ENCODE data around the gene EPHA8.

EPHA8 gene

GRCh38 chr1:22628698-22629444 is 65.6 kb downstream of the EPHA8 start:
- no peak overlapping the region for H3K4me3 ChIP-seq (ENCODE audit: low read depth, low read length)
- no peak overlapping the region for H2AFZ ChIP-seq (ENCODE audit: insufficient read depth, low read length, poor library complexity)
- no peak overlapping the region for H4K8ac ChIP-seq (ENCODE audit: low read depth, low read length)
- H2AK5ac ChIP-seq (ENCODE audit: low read length) = no peak overlapping the region
- H3K9me3 ChIP-seq (ENCODE audit: insufficient read depth, low read depth, low read length) = no peaks in the 10 kb centered on the region
- peak; percentile 19 to 59 for DNase-seq
- no peak overlapping the region for H4K91ac ChIP-seq (ENCODE audit: low read depth, low read length)
- H3K27ac ChIP-seq (ENCODE audit: low read depth, low read length) = no peak overlapping the region
- no peak overlapping the region for H3K4ac ChIP-seq (ENCODE audit: low read depth, low read length)
- no peak overlapping the region for H3K4me2 ChIP-seq (ENCODE audit: low read length)
- no peaks in the 10 kb centered on the region for H3K36me3 ChIP-seq (ENCODE audit: control insufficient read depth in 1 of 2, insufficient read depth in 2 of 2, low read length in 2 of 2)
- no peak overlapping the region for H2BK120ac ChIP-seq (ENCODE audit: insufficient read depth, low read length, poor library complexity)
- H3K18ac ChIP-seq (ENCODE audit: low read length) = no peak overlapping the region
- H3K23ac ChIP-seq (ENCODE audit: low read length) = no peak overlapping the region
- H3K27me3 ChIP-seq (ENCODE audit: insufficient read depth, low read length) = no peaks in the 10 kb centered on the region
- WGBS (ENCODE audit: extremely low coverage, insufficient coverage, insufficient read length) = no CpG with 5 or more reads among the region's 11 CpGs
- H3K14ac ChIP-seq (ENCODE audit: low read length) = no peak overlapping the region
- H2BK12ac ChIP-seq (ENCODE audit: low read length) = no peak overlapping the region
- H3K9ac ChIP-seq (ENCODE audit: low read length) = no peak overlapping the region
- H2BK5ac ChIP-seq (ENCODE audit: low read depth, low read length, poor library complexity) = no peak overlapping the region
- H3K4me1 ChIP-seq (ENCODE audit: control insufficient read depth in 1 of 2, insufficient read depth in 2 of 2, low read length in 2 of 2) = no peaks in the 10 kb centered on the region
- H3K79me1 ChIP-seq (ENCODE audit: low read length) = no peaks in the 10 kb centered on the region
- no peaks in the 10 kb centered on the region for H3K79me2 ChIP-seq (ENCODE audit: control insufficient read depth, insufficient read depth, low read length, poor library complexity)
- H4K12ac ChIP-seq (ENCODE audit: low read depth, low read length) = no peak overlapping the region

- H3K9me3 ChIP-seq (ENCODE audit: insufficient read depth, low read depth, low read length) = peaks cover 1% of the 10 kb centered on the region
- WGBS (ENCODE audit: extremely low coverage, insufficient coverage, insufficient read length) = no CpG with 5 or more reads among the region's 2 CpGs
These were observed 66.6 kb downstream of the EPHA8 start for GRCh38 chr1:22629886-22630285.

GRCh38 chr1:22633697-22634463 is 70.6 kb downstream of the EPHA8 start:
- no peak overlapping the region for H3K23ac ChIP-seq (ENCODE audit: low read length)
- peaks cover 7% of the 10 kb centered on the region for H3K9me3 ChIP-seq (ENCODE audit: insufficient read depth, low read depth, low read length)
- no peak overlapping the region for H3K4me3 ChIP-seq (ENCODE audit: low read depth, low read length)
- H4K91ac ChIP-seq (ENCODE audit: low read depth, low read length) = no peak overlapping the region
- no peak overlapping the region for H3K4ac ChIP-seq (ENCODE audit: low read depth, low read length)
- H2AK5ac ChIP-seq (ENCODE audit: low read length) = no peak overlapping the region
- no peaks in the 10 kb centered on the region for H3K4me1 ChIP-seq (ENCODE audit: control insufficient read depth in 1 of 2, insufficient read depth in 2 of 2, low read length in 2 of 2)
- no peak for DNase-seq
- H3K79me1 ChIP-seq (ENCODE audit: low read length) = no peaks in the 10 kb centered on the region
- no peak overlapping the region for H3K18ac ChIP-seq (ENCODE audit: low read length)
- no peak overlapping the region for H2BK5ac ChIP-seq (ENCODE audit: low read depth, low read length, poor library complexity)
- no peaks in the 10 kb centered on the region for H3K79me2 ChIP-seq (ENCODE audit: control insufficient read depth, insufficient read depth, low read length, poor library complexity)
- no peak overlapping the region for H2BK120ac ChIP-seq (ENCODE audit: insufficient read depth, low read length, poor library complexity)
- no CpG with 5 or more reads among the region's 10 CpGs for WGBS (ENCODE audit: extremely low coverage, insufficient coverage, insufficient read length)
- no peak overlapping the region for H2AFZ ChIP-seq (ENCODE audit: insufficient read depth, low read length, poor library complexity)
- no peak overlapping the region for H3K4me2 ChIP-seq (ENCODE audit: low read length)
- no peak overlapping the region for H4K8ac ChIP-seq (ENCODE audit: low read depth, low read length)
- H3K27ac ChIP-seq (ENCODE audit: low read depth, low read length) = no peak overlapping the region
- no peak overlapping the region for H3K14ac ChIP-seq (ENCODE audit: low read length)
- no peak overlapping the region for H3K9ac ChIP-seq (ENCODE audit: low read length)
- no peaks in the 10 kb centered on the region for H3K27me3 ChIP-seq (ENCODE audit: insufficient read depth, low read length)
- no peak overlapping the region for H2BK12ac ChIP-seq (ENCODE audit: low read length)
- no peaks in the 10 kb centered on the region for H3K36me3 ChIP-seq (ENCODE audit: control insufficient read depth in 1 of 2, insufficient read depth in 2 of 2, low read length in 2 of 2)
- H4K12ac ChIP-seq (ENCODE audit: low read depth, low read length) = no peak overlapping the region

More at GRCh38 chr1:22629886-22630285, 66.6 kb downstream of the EPHA8 start:
- no peaks in the 10 kb centered on the region for H3K27me3 ChIP-seq (ENCODE audit: insufficient read depth, low read length)
- no peak overlapping the region for H2AFZ ChIP-seq (ENCODE audit: insufficient read depth, low read length, poor library complexity)
- H2AK5ac ChIP-seq (ENCODE audit: low read length) = no peak overlapping the region
- H3K18ac ChIP-seq (ENCODE audit: low read length) = no peak overlapping the region
- H2BK12ac ChIP-seq (ENCODE audit: low read length) = no peak overlapping the region
- H3K27ac ChIP-seq (ENCODE audit: low read depth, low read length) = no peak overlapping the region
- no peaks in the 10 kb centered on the region for H3K4me1 ChIP-seq (ENCODE audit: control insufficient read depth in 1 of 2, insufficient read depth in 2 of 2, low read length in 2 of 2)
- no peak overlapping the region for H4K8ac ChIP-seq (ENCODE audit: low read depth, low read length)
- no peak overlapping the region for H3K23ac ChIP-seq (ENCODE audit: low read length)
- H3K14ac ChIP-seq (ENCODE audit: low read length) = no peak overlapping the region
- no peak overlapping the region for H4K12ac ChIP-seq (ENCODE audit: low read depth, low read length)
- H3K79me2 ChIP-seq (ENCODE audit: control insufficient read depth, insufficient read depth, low read length, poor library complexity) = no peaks in the 10 kb centered on the region
- no peaks in the 10 kb centered on the region for H3K79me1 ChIP-seq (ENCODE audit: low read length)
- no peak overlapping the region for H3K4me3 ChIP-seq (ENCODE audit: low read depth, low read length)
- no peak overlapping the region for H3K9ac ChIP-seq (ENCODE audit: low read length)
- H2BK5ac ChIP-seq (ENCODE audit: low read depth, low read length, poor library complexity) = no peak overlapping the region
- DNase-seq = no peak
- H3K36me3 ChIP-seq (ENCODE audit: control insufficient read depth in 1 of 2, insufficient read depth in 2 of 2, low read length in 2 of 2) = no peaks in the 10 kb centered on the region
- H2BK120ac ChIP-seq (ENCODE audit: insufficient read depth, low read length, poor library complexity) = no peak overlapping the region
- H4K91ac ChIP-seq (ENCODE audit: low read depth, low read length) = no peak overlapping the region
- H3K4me2 ChIP-seq (ENCODE audit: low read length) = no peak overlapping the region
- H3K4ac ChIP-seq (ENCODE audit: low read depth, low read length) = no peak overlapping the region

- H3K79me1 ChIP-seq (ENCODE audit: low read length) = no peaks in the 10 kb centered on the region
- no peaks in the 10 kb centered on the region for H3K27me3 ChIP-seq (ENCODE audit: insufficient read depth, low read length)
- no peak overlapping the region for H2AK5ac ChIP-seq (ENCODE audit: low read length)
- WGBS (ENCODE audit: extremely low coverage, insufficient coverage, insufficient read length) = no CpG with 5 or more reads among the region's 7 CpGs
- H4K8ac ChIP-seq (ENCODE audit: low read depth, low read length) = no peak overlapping the region
- H3K18ac ChIP-seq (ENCODE audit: low read length) = no peak overlapping the region
- H3K23ac ChIP-seq (ENCODE audit: low read length) = no peak overlapping the region
- no peaks in the 10 kb centered on the region for H3K36me3 ChIP-seq (ENCODE audit: control insufficient read depth in 1 of 2, insufficient read depth in 2 of 2, low read length in 2 of 2)
- no peak overlapping the region for H2BK12ac ChIP-seq (ENCODE audit: low read length)
- no peak overlapping the region for H4K12ac ChIP-seq (ENCODE audit: low read depth, low read length)
- H2BK120ac ChIP-seq (ENCODE audit: insufficient read depth, low read length, poor library complexity) = no peak overlapping the region
- no peak for DNase-seq
- no peaks in the 10 kb centered on the region for H3K79me2 ChIP-seq (ENCODE audit: control insufficient read depth, insufficient read depth, low read length, poor library complexity)
- H2AFZ ChIP-seq (ENCODE audit: insufficient read depth, low read length, poor library complexity) = no peak overlapping the region
- no peak overlapping the region for H2BK5ac ChIP-seq (ENCODE audit: low read depth, low read length, poor library complexity)
- no peak overlapping the region for H4K91ac ChIP-seq (ENCODE audit: low read depth, low read length)
- no peaks in the 10 kb centered on the region for H3K4me1 ChIP-seq (ENCODE audit: control insufficient read depth in 1 of 2, insufficient read depth in 2 of 2, low read length in 2 of 2)
- no peak overlapping the region for H3K14ac ChIP-seq (ENCODE audit: low read length)
- H3K4me3 ChIP-seq (ENCODE audit: low read depth, low read length) = no peak overlapping the region
- no peak overlapping the region for H3K9ac ChIP-seq (ENCODE audit: low read length)
- H3K9me3 ChIP-seq (ENCODE audit: insufficient read depth, low read depth, low read length) = peaks cover 9% of the 10 kb centered on the region
- H3K27ac ChIP-seq (ENCODE audit: low read depth, low read length) = no peak overlapping the region
- no peak overlapping the region for H3K4me2 ChIP-seq (ENCODE audit: low read length)
- H3K4ac ChIP-seq (ENCODE audit: low read depth, low read length) = no peak overlapping the region
These were observed 72.1 kb downstream of the EPHA8 start for GRCh38 chr1:22635436-22635835.
